ENCODE measurements around the gene GLTP.
A peak's percentile ranks its signal among the peaks of the same experiment; 100 is the strongest.
"Not testable (repeated sequence)": the region's sequence is repeated elsewhere in the genome, so short reads cannot be mapped to it uniquely, and the experiment has no call there.

GLTP gene

GRCh38 chr12:109876406-109876805 lies 3.9 kb downstream of the GLTP start:
- DNase-seq = no peak

- DNase-seq = no peak
These were observed 4.7 kb downstream of the GLTP start for GRCh38 chr12:109875572-109876131.

DNA sequence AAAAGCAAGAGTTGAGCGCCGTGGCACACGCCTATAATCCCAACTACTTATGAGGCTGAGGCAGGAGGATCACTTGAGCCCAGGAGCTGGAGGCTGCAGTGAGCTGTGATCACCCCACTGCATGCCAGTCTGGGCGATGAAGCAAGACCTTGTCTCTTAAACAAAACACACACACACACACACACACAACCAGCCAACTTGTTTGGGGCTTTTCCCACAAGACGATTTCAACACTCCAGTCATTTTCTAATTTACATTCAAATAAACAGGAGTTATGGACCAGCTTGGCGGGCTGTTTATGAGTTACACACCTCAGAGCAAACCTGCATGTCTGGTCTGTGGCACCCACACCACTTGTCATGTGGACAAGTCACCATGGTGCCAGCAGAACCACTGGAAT lies 6.7 kb downstream of the GLTP start:
- no peak for DNase-seq

GRCh38 chr12:109871668-109872314 lies 8.6 kb downstream of the GLTP start:
- DNase-seq = peak; percentile 28

DNA sequence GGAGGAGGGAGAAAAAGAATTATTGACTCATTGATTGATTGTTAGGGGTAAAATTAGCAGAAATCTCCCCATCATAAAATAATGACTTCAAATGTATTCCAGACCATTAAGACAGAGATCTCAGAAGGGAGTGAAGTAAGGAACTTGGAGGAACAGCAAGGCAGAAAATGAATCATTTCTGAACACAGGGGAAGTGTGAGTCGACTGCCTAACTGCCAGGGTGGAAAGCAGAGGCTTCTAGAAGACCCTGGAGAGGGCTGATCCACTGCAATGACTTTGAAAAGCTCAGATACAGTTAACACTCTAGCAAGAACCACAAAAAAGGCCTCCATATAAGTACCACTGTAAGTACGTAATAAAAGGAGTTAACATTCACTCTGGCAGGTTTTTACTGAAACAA lies 9.7 kb downstream of the GLTP start:
- peak; percentile 65 for DNase-seq

DNA sequence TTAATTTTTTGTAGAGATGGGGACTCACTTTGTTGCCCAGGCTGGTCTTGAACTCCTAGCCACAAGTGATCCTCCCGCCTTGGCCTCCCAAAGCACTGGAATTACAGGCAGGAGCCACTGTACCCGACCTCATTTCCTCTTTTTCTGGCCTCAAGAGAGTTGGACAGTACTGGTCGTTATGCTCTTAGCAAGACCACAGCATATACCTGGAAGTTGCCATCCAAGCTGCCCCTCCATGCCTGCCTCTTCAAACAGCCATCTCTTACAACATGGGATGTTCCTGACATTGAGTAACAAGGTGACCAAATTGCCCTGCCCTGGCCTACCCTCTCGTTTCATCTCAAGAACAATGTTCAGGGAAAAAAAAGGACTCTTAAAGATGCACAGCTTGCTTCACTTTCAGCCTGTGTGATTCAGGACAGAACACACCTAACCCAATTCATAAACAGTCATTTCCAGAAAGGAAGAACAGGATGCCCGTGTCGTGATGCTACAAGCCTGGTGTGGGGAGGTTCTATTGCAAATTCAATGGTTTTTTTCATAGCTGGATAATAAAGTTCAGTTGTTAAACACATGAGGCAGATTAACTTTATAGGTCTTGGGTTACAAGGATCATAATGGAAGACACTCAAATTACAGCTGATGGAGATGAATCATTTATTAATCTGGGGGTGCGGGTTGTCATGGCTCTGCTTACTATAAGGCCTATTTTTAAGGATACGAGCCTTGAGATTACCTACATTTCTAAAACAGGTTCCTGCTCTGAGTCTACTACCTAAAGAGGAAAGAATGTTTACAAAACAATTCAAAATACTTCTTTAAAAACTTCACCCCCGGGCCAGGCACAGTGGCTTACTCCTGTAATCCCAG lies 11.9 kb downstream of the GLTP start:
- peak; percentile 23 for DNase-seq

- no peak for DNase-seq
These were observed 15.4 kb downstream of the GLTP start for GRCh38 chr12:109864916-109865315.

GRCh38 chr12:109863847-109864712 lies 16.3 kb downstream of the GLTP start:
- DNase-seq = peak; percentile 27

GRCh38 chr12:109862491-109862890 lies 17.9 kb downstream of the GLTP start:
- DNase-seq = not testable (repeated sequence)

DNA sequence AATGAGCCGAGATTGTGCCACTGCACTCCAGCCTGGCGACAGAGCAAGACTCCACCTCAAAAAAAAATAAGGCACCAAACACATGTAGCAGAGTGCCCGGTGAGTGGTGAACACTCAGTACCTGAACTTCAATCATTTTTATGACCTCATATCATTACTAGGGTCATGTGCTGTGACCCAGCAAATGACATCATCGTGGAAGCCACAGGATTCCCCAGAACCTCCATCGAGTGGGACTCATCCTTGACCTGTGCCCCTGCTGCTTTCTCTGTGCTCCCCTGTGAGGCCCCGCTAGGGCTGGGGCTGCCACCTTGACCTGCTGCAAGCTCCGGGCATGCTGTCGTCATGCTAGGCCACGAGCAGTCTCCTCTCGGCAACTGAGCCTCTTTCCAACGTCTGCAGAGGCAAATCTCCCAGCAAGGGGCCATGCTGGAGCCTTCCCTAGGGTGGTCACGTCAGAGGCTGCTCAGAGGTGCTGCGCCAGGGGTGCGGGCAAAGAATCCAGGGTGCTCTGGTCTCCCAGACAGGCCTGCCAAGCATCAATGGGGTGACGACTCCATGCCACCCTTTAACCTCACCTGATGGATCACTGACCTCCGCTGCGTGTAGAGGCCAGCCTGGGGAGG lies 18.5 kb downstream of the GLTP start:
- DNase-seq = no peak

DNA sequence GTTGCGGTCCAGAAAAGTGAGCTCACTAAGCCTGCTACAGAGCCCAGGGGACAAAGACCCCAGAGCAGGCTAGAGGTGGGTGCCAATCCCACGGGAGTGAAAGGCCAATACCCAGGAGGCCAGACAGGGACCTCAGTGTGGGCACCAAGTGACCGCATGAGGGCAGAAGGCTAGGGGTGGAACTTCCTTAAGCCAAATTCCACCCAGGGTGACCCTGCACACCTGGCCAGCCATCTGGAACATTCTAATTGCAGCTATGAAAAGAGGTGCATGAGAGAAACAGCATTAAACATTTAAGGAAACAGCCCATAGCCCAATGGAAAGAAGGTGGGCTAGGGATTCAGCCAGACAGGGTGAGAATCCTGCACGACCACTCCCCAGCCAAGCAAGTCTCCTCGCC lies 19.4 kb downstream of the GLTP start:
- DNase-seq = no peak

DNA sequence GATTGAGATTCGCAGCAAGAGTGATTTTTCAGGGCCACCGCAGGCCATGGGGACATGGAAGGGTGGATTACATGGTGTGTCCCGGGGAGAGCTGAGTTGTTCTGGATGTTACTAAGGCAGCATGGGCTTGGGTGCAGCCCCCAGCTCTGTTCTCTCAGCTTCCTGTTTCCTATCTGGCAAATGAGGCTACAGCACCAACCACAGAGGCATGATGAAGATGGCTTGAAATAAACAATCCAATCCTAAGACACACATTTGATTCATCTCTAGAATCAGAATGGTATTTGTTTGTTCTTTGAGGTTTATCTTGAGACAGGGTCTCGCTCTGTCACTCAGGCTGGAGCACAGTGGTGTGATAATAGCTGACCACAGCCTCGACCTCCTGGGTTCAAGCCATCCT lies 21.6 kb downstream of the GLTP start:
- no peak for DNase-seq

DNA sequence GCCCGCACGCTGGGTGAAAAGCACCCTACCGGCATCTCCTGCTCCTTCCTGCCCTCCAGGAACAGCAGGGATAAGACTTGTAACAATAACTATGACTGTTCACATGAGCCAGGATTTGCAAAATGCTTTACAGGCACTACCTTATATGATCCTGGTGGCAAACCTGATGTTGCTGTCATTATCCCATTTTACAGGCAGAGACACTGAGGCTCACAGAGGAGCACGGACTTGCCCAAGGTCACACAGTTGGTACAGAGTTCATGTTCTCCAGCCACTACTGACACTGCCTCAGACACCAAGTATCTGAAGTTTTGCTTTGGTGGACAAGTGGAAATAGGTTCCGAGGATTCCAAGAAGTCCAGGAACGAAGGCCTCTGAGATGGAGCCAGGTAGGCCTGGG lies 22.6 kb downstream of the GLTP start:
- no peak for DNase-seq

DNA sequence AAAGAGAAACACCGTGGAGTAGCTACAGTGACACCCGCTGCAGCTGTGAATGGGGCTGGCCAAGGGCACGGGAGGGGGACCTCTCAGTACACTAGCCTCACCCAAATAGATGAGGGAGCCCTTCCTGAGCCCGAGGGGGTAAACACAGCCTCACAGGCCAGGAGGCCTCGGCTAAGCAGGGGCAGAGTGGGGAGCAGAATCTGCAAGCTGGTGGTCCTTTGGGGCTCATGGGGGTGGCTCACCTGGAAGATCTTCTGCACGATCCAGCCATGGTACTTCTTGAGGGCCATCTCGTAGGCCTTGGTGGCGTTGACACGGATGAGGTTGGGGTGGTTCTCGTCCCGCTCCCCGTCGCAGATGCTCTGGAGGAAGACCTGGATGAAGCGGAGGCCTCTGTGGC lies 25.0 kb downstream of the GLTP start:
- DNase-seq = no peak

DNA sequence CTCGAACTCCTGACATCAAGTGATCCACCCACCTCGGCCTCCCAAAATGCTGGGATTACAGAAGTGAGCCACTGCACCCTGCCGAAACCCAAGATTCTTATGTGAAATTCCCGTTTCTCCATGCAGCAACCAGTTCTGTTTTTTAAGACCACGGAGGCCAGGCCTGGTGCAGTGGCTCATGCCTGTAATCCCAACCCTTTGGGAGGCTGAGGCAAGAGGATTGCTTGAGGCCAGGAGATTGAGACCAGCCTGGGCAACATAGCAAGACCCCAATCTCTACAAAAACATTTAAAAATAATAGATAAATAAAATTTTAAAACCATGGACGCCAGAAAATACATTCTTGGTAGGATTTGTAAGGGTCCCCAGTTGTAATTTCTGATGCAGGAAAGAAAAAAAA lies 29.8 kb downstream of the GLTP start:
- not testable (repeated sequence) for DNase-seq

GRCh38 chr12:109847142-109847735 lies 33.1 kb downstream of the GLTP start:
- no peak for DNase-seq

GRCh38 chr12:109845824-109846205 lies 34.5 kb downstream of the GLTP start:
- DNase-seq = no peak

GRCh38 chr12:109844983-109845823 lies 35.1 kb downstream of the GLTP start:
- DNase-seq = peak; percentile 72

DNA sequence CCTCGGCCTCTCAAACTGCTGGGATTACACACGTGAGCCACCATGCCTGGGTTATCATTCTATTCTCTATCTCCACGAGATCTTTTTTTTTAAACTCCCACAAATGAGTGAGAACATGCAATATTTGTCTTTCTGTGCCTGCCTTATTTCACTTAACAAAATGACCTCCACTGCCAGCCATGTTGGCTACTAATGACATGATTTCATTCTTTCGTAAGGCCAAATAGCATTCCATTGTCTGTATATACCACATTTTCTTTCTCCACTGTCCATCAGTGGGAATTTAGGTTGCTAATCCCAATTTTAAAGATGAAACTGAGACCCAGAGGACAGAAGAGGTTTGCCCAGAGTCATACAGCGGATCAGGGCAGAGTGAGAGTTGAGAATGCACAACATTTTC lies 36.2 kb downstream of the GLTP start:
- DNase-seq = no peak

DNA sequence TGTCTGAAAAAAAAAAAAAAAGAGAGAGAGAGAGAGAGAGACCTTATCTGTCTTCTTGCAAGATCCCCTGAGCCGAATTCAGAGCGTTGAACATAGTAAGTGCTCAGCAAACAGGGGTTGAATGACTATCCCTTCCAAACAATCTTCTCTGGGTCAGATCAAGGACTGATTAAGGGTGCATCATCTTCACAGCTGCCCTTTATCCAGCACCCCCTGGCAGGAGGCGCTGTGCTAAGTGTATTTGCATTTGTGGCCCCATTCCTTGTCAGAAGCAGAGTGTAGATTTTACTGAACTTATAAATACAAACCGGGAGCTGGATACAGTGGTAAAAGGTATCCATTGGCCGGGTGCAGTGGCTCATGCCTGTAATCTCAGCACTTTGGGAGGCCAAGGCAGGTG lies 38.3 kb downstream of the GLTP start:
- no peak for DNase-seq

DNA sequence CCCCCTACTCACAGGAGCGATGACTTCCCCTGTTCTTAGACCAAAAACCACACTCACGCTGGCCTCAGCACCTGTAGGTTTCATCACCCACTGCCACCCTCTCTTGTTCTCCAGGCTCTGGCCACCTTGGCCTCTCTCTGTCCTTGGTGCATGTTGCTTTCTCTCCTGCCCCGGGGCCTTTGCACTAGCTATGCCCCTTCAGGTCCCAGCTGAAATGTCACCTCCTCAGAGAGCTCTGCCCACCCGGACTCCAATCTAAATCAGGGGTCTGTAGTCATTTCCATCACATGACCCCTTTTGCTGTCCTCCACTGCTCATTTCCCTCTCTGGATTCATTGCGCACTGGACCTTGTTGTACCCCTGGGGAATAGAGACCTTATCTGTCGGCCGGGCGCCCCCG lies 39.0 kb downstream of the GLTP start:
- DNase-seq = no peak

Measured in fibroblast of skin of right quadriceps (primary cell).